Endothelial cell (in vitro differentiated cells): ENCODE results near the gene RGL3. TPM values are rescaled to one million over a fixed set of nuclear protein-coding genes. Genes with fewer than 3 reads are reported as not detected.

Experiments
- DNase-seq: peaks from one replicate; pipeline ENCODE4 v3.0.0; 2021; ENCODE audit warnings: low spot score
- H3K27ac Mint-ChIP-seq: one replicate; pipeline ENCODE4 v1.8.0; 2021; ENCODE audit warnings: mixed read lengths, inconsistent platforms; ENCODE audit not compliant: unreplicated experiment
- H3K27me3 Mint-ChIP-seq: one replicate; pipeline ENCODE4 v1.8.0; 2021; ENCODE audit warnings: mild to moderate bottlenecking, moderate library complexity, mixed read lengths, inconsistent platforms; ENCODE audit not compliant: unreplicated experiment
- H3K36me3 Mint-ChIP-seq: one replicate; pipeline ENCODE4 v1.8.0; 2021; ENCODE audit warnings: mild to moderate bottlenecking, low read depth, mixed read lengths, inconsistent platforms; ENCODE audit not compliant: unreplicated experiment
- H3K4me1 Mint-ChIP-seq: one replicate; pipeline ENCODE4 v1.8.0; 2021; ENCODE audit warnings: mild to moderate bottlenecking, mixed read lengths, inconsistent platforms; ENCODE audit not compliant: unreplicated experiment
- H3K4me3 Mint-ChIP-seq: one replicate; pipeline ENCODE4 v1.8.0; 2021; ENCODE audit warnings: mild to moderate bottlenecking, mixed read lengths, inconsistent platforms; ENCODE audit not compliant: unreplicated experiment
- H3K9me3 Mint-ChIP-seq: one replicate; pipeline ENCODE4 v1.8.0; 2021; ENCODE audit warnings: mixed read lengths, inconsistent platforms; ENCODE audit not compliant: unreplicated experiment
- total RNA-seq: library from RNA; stranded (reverse); fragmentation: NEBNext Ultra II Directional; extraction: Animal tissue kit (Norgen Biotek cat#: 25700); gene quantifications from one replicate; pipeline ENCODE4 v1.2.1, GENCODE V29; 2021; ENCODE audit not compliant: unreplicated experiment
- TF ChIP-seq, protein P1 (sequence below): fragments of 200-600 bp; sonication (generic); IDR thresholded peaks from one replicate; pipeline ENCODE4 v1.5.0; 2021; ENCODE audit warnings: antibody characterized with exemption; ENCODE audit not compliant: unreplicated experiment

The RGL3 gene
- total RNA-seq, 1 donor from 2014 or later, result 0.69 TPM

DNA sequence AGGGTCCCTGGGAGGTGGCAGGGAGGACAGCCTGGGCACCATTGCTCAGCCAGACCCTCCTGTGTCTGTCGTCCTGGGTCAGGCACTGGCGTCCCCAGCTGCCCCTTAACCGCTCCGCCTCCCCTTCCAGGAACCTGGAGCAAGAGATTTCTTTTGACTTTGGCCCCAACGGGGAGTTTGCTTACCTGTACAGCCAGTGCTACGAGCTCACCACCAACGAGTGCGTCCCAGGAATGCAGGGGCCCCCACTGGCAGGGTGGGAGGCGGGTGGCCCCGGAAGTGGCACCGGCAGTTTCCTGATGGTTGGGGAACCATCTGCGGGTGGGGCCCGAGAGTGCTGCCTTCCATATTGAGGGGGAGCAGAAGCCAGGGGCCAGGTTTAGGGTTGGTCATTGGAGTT is 29.3 kb upstream of the RGL3 start:
- DNase-seq, result no peak
- peaks cover 3% of the 10 kb centered on the region for H3K27me3 Mint-ChIP-seq
- no peaks in the 10 kb centered on the region for H3K9me3 Mint-ChIP-seq
- TF ChIP-seq, protein P1, sequence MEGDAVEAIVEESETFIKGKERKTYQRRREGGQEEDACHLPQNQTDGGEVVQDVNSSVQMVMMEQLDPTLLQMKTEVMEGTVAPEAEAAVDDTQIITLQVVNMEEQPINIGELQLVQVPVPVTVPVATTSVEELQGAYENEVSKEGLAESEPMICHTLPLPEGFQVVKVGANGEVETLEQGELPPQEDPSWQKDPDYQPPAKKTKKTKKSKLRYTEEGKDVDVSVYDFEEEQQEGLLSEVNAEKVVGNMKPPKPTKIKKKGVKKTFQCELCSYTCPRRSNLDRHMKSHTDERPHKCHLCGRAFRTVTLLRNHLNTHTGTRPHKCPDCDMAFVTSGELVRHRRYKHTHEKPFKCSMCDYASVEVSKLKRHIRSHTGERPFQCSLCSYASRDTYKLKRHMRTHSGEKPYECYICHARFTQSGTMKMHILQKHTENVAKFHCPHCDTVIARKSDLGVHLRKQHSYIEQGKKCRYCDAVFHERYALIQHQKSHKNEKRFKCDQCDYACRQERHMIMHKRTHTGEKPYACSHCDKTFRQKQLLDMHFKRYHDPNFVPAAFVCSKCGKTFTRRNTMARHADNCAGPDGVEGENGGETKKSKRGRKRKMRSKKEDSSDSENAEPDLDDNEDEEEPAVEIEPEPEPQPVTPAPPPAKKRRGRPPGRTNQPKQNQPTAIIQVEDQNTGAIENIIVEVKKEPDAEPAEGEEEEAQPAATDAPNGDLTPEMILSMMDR, result no peak
- H3K36me3 Mint-ChIP-seq, result peaks cover 11% of the 10 kb centered on the region
- peaks cover 2% of the 10 kb centered on the region for H3K4me1 Mint-ChIP-seq
- H3K4me3 Mint-ChIP-seq, result no peak overlapping the region
- no peak overlapping the region for H3K27ac Mint-ChIP-seq

DNA sequence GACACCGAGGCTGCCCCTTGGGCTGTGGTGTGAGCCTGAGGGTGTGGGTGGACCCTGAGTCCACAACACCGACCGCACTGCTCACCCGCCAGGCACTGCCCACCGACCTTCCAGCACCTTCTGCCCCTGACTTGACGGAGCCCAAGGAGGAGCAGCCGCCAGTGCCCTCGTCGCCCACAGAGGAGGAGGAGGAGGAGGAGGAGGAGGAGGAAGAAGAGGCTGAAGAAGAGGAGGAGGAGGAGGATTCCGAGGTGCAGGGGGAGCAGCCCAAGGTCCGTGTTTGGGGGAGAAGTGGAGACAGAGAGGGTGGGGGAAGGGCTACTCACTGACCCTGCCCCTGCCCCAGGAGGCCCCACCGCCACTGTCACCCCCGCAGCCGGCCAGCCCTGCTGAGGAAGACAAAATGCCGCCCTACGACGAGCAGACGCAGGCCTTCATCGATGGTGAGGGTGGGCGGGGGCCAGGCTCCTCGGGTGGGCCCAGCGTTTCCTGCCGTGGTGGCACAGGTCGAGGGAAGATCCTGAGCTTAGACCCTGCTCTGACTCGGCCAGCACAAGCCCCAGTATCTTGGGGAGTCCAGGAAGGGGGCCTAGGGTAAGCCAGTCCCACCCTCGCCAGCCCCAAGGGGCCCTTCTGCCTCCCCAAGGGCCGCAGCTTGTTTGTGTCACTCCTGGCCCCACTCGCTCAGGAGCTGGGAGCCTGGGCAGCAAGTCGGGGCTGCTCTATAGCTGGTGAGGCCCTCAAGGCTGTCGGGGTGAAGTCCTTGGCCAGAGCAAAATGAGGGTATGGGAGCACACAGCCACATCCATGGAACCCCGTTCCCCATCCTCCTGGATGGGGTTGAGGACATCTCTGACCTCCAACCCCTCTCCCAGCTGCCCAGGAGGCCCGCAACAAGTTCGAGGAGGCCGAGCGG is 28.5 kb upstream of the RGL3 start:
- no peaks in the 10 kb centered on the region for H3K9me3 Mint-ChIP-seq
- no peak for DNase-seq
- H3K4me1 Mint-ChIP-seq, result peaks cover 2% of the 10 kb centered on the region
- H3K4me3 Mint-ChIP-seq, result no peak overlapping the region
- TF ChIP-seq, protein P1, result no peak
- H3K27me3 Mint-ChIP-seq, result peaks cover 3% of the 10 kb centered on the region
- peaks cover 11% of the 10 kb centered on the region for H3K36me3 Mint-ChIP-seq
- no peak overlapping the region for H3K27ac Mint-ChIP-seq

DNA sequence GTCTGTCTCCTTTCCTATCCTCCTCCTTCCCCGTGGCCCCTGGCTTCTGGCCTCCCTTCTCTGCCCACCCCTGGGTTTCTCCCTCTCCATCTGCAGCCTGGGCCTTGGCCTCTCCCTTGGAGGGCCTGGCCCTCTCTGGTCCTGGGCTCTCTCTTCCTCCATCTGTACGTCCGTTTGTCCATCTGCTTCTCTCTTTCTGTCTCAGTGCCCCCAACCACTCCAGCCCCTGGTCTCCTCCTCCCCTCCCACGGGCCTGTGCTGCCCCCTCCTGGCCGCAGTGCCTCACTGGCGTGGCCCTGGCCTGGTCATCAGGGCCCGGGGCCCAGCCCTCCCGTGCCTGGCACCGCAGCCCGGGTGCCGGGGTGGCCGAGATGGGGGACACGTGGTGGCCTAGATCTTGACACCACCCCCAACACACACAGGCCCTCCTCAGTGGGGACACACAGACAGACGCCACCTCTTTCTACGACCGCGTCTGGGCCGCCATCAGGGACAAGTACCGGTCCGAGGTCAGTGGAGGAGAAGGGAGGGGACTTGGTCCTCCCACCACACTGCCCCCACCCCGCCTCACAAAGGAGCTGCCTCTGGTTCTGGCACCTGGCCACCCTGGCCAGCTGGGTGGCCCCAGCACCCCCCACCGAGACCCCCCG is 27.7 kb upstream of the RGL3 start:
- peaks cover 3% of the 10 kb centered on the region for H3K27me3 Mint-ChIP-seq
- H3K4me3 Mint-ChIP-seq, result no peak overlapping the region
- H3K9me3 Mint-ChIP-seq, result no peaks in the 10 kb centered on the region
- peaks cover 1% of the 10 kb centered on the region for H3K4me1 Mint-ChIP-seq
- H3K27ac Mint-ChIP-seq, result no peak overlapping the region
- H3K36me3 Mint-ChIP-seq, result peaks cover 16% of the 10 kb centered on the region
- DNase-seq, result peak; percentile 82
- TF ChIP-seq, protein P1, result peak; percentile 56

DNA sequence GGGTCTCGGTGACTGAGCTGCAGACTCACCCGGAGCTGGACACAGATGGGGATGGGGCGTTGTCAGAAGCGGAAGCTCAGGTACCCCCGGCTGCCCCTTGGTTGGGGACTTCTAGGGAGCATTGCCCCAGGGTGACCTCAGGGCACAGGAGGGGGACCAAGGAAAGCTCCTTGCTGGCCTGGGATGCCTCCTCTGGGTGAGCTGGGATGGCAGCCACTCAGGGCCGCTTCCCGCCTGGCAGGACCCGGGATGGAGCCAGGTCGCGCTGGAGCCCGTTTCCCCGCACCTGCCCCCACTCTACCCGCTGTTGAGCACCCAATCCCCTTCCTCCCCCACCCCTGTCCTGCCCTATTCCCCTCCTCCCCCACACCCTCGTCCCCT is 27.1 kb upstream of the RGL3 start:
- Mint-ChIP-seq H3K9me3 (no peaks in the 10 kb centered on the region), H3K4me3 (no peak overlapping the region), H3K36me3 (peaks cover 18% of the 10 kb centered on the region), H3K4me1 (peaks cover 2% of the 10 kb centered on the region), H3K27ac (no peak overlapping the region), H3K27me3 (peaks cover 6% of the 10 kb centered on the region)
- DNase-seq, result no peak
- TF ChIP-seq, protein P1, result no peak

DNA sequence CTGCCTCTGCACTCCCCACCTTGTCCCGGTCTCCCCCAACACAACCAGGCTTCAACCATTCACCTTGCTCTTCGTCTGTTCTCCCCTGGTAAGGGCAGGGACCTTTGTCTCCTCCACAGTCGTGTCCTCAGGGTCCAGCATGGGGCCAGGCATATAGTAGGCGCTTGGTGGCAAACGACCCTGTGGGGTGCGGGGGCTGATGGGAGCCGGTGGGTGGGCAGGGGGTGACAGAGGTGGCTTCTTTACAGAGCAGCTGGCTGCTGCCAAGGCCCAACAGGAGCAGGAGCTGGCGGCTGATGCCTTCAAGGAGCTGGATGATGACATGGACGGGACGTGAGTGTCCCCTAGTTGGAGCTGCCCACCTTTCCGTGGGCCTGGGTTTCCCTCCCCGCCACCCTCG is 26.0 kb upstream of the RGL3 start:
- H3K36me3 Mint-ChIP-seq, result peaks cover 18% of the 10 kb centered on the region
- no peak overlapping the region for H3K4me3 Mint-ChIP-seq
- peaks cover 2% of the 10 kb centered on the region for H3K4me1 Mint-ChIP-seq
- peaks cover 6% of the 10 kb centered on the region for H3K27me3 Mint-ChIP-seq
- DNase-seq, result no peak
- H3K27ac Mint-ChIP-seq, result no peak overlapping the region
- no peaks in the 10 kb centered on the region for H3K9me3 Mint-ChIP-seq
- TF ChIP-seq, protein P1, result no peak
